HG03097 (cell line): ENCODE measurements around the gene LRPPRC.
"Not testable (repeated sequence)": the region's sequence is repeated elsewhere in the genome, so short reads cannot be mapped to it uniquely, and the experiment has no call there.

Source experiments
- ATAC-seq: cut with Tn5 transposase; IDR thresholded peaks from one replicate; pipeline ENCODE4 v1.9.1; 2021; ENCODE audit not compliant: unreplicated experiment, low FRiP score

Gene LRPPRC

DNA sequence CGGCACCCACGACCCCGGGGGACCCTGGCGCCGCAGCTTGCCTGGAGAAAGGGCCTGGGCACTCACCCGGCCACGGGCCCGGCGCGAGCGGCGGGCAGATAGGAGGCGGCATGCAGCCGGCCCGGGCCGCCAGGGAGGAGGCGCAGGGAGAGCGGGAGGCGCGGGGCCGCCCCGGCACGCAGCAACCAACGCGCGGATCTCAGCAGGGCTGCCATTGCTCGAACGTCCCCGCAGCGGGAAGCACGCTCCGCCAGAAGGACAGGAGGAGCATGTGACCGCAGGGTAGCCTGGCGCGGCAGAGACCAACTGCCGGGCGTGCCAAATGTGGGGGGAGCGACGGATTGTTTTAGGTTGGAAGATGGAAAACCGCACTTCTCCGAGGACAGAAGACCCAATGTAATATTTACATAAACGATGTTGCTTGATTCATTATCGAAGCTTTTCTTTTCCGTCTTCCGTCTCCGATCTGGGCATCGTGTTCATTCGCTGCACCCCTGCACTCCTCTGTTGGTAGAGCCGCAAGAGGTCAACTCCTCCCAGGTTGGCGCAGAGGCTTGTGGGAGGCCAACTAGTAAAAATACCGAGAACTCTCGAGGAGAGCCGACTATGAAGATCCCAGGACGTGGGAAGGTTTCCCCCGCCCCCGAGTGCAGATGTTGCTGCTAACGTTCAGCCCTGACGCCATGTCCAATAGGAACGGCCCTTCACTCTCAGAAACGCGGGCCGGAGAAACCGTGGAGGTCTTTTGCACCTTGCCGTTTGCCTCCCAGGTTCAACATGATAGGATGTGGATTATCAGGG is at the start of gene LRPPRC:
LRPPRC (minus strand) TSS at position 257 of the 801 bp plus-strand sequence; CDS start at position 215, 42 bp downstream.
- peak; percentile 78 for ATAC-seq

GRCh38 chr2:44045061-44045460 is 49.3 kb upstream of the LRPPRC start:
- no peak for ATAC-seq

DNA sequence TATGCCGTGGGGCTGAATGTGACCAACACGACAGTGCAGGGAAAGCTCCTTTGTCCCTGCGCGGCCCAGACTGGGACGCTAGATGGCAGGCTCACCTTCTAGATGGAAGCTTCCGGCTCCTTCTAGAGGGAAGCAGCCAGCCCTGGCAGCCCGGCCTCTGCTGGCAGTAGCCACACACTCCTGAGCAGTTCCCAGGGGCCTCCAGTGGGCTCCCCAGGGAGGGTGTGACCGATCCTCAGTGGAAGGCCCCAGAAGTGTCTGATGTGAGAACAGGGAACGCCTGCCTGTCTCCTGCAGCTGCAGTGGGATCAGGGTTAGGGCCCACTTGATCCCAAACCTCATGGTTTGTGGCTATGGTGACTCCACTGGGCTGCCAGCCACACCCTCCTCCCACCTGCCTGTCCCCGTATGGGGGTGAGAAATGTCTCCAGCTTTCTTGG is 48.5 kb upstream of the LRPPRC start:
- ATAC-seq: peak; percentile 96

GRCh38 chr2:44040365-44040764 is 44.6 kb upstream of the LRPPRC start:
- no peak for ATAC-seq

- no peak for ATAC-seq
These were observed 42.5 kb upstream of the LRPPRC start for GRCh38 chr2:44038277-44038676.

DNA sequence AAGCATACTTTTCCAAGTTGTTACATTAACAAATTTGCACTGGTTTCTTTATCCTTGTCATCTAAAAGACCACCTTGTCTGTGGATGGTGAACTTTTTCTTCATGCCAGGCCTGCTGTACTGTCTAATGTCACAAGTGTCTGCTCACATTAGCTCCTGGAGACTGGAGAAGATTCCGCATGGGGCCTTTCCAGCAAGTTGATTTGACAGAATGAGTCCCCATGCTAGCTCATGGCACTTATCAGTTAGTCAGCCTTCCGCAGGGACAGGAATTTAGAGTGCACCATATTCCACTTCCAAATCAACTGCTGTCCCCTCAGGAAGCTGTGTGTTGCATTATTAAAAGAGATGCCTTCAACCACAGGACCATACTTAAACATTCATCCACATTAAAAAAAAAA is 41.4 kb upstream of the LRPPRC start:
- no peak for ATAC-seq

DNA sequence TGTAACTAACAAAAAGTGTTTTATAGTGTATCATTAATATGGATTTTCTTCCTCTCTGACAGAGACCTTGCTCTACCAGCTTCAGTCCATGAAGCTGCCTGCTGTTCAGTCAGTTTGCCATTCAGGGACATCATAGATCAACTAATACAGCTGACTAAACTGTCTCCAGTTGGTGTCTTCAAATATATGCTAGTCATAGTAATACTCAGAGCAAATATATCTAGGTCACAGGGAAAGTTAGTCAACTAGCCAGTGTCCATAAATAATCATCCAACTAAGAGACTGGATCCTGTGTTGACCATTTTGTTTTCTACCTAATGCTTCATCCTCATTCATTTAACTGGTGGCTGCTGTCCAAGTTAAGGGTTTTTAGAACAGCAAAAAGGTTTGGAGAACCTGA is 38.2 kb upstream of the LRPPRC start:
- no peak for ATAC-seq

DNA sequence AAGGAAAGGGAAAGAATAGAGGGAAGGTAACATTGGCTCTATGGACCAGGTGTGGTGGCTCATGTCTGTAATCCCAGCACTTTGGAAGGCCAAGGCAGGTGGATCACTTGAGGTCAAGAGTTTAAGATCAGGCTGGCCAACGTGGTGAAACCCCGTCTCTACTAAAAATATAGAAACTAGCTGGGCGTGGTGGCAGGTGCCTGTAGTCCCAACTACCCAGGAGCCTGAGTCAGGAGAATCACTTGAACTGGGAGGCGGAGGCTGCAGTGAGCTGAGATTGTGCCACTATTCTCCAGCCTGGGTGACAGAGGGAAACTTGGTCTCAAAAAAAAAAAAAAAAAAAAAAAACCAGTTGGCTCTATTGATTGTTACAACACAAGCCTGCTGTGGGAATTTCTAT is 31.3 kb upstream of the LRPPRC start:
- ATAC-seq: not testable (repeated sequence)

DNA sequence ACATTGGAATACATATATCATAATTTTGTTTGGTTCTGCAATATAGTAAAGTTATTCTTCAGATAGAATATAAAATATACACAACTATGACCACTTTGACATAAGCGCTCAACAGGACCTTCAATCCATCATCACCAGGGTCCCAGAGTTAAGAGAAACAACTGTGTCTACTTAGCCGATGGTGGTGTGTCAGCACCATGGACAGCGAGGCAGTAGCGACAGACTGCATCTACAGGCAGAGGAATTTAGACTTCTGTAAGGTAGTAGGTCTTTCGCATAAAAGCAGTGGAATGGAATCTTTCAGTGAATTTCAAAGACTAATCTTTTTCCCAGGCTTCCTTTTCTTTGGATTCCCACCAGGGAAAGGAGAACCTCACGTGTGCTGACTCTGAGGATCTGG is 20.5 kb upstream of the LRPPRC start:
- ATAC-seq: no peak

- ATAC-seq: no peak
These were observed 19.4 kb upstream of the LRPPRC start for GRCh38 chr2:44015239-44015638.

DNA sequence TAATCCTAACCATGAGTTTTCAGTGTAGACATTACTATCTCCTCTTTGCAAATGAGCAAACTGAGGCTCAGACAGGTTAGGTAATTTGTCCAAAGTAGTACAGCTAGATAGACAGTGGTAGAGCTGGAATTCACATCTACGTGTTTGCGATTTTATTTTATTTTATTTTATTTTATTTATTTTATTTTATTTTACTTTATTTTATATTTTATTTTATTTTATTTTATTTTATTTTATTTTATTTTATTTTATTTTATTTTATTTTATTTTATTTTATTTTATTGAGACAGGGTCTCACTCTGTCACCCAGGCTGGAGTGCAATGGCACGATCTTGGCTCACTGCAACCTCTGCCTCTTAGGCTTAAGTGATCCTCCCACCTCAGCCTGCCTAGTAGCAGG is 17.4 kb upstream of the LRPPRC start:
- not testable (repeated sequence) for ATAC-seq

GRCh38 chr2:44010266-44010665 is 14.5 kb upstream of the LRPPRC start:
- no peak for ATAC-seq

- ATAC-seq: no peak
These were observed 13.4 kb upstream of the LRPPRC start for GRCh38 chr2:44009136-44009735.

DNA sequence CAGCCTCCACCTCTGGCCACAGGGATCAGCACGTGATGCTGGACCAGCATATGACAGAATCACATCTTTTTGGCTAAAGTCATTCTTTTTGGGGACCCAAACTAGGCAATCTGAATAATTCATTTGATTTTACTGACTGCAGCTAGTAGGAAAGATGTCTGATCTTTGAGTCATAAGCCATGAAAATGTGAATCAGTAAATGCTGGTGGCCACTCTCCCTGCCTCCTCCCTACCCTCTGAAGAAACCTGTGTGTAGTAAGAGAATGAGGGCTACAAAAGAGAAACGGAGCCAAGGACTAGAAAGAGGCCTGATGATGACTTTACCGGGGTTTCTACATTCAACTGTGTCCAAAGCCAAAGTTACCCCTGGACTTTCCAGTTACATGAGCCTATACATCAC is 10.1 kb upstream of the LRPPRC start:
- no peak for ATAC-seq

GRCh38 chr2:44004735-44005602 is 9.2 kb upstream of the LRPPRC start:
- no peak for ATAC-seq

DNA sequence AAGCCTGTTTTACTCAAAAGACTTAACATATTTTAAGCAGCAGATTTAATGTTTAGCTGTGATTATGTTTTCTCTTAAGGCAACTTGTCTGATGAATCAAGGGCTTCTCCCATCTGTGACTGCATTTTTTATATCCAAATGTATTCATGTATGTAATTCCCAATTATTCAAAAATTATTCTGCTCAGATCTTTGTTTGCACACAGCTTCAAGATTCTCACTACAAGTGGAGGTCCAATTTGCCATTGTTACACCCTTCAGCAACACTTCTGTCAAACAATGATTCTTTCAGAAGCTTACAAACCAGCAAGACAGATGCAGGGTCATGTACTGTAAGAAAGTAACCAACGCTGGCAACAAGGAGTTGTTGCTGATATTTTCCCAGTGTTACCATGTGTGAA is 5.9 kb upstream of the LRPPRC start:
- ATAC-seq: no peak

DNA sequence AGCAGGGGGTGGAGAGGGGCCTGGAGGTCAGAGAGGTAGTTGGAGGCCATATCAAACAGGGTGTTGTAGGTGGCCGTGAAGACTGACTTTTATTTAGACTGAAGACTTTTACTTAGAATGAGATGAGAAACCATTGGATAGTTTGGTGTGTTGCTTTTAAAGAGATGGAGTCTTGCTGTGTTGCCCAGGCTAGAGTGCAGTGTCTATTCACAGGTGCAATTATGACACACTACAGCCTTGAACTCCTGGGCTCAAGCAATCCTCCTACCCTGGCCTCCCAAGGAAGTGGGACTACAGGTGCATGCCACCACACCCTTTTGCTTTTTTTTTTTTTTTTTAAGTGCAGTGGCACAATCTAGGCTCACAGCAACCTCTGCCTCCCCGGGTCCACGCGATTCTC is 2.5 kb upstream of the LRPPRC start:
- ATAC-seq: no peak

- no peak for ATAC-seq
These were observed 2.4 kb downstream of the LRPPRC start for GRCh38 chr2:43993437-43993836.

DNA sequence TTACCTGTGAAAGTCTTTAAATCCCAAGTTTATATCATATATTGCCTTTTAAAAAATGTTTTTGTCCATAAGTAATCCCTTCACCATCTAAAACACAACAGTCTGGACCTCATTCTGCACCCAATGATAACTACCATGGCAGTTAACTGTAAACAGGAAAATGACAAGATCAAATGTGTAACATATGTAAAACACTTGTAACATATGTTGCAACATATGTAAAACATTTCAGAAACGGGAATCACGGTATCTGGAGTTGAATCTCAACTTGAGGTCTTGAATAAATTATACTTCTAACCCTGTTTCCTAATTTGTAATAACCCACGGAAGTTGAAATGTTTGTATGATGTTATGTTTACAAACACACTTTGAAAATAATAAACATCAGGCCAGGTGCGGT is 6.2 kb downstream of the LRPPRC start:
- ATAC-seq: no peak

DNA sequence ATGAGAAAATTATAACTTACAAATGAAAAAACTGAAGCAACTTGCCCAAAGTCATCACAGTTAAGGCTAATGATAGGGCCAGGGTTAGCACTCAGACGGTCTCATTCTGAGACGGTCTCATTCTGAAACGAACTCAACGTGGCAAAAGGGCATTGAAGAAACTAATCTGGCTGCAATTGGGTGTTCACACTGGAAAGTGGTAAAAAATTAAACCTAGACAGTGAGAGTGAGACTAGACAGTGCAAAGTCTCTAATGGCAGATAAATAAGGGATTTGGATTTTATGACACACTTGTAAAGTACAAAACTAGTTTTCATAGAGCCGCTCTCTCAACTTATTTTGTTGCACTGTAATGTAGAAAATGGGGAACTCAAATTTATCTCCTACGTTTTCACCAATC is 9.2 kb downstream of the LRPPRC start:
- ATAC-seq: no peak

- ATAC-seq: no peak
These were observed 10.4 kb downstream of the LRPPRC start for GRCh38 chr2:43985359-43985758.
